ENCODE results near the gene PELI1. TPM values are rescaled to one million over a fixed set of nuclear protein-coding genes. Genes with fewer than 3 reads are reported as not detected.
"Not testable (repeated sequence)": the region's sequence is repeated elsewhere in the genome, so short reads cannot be mapped to it uniquely, and the experiment has no call there.

Gene PELI1
- total and polyA plus RNA-seq, 10 donors = 14.5 to 70.1 (median 55.7) TPM

DNA sequence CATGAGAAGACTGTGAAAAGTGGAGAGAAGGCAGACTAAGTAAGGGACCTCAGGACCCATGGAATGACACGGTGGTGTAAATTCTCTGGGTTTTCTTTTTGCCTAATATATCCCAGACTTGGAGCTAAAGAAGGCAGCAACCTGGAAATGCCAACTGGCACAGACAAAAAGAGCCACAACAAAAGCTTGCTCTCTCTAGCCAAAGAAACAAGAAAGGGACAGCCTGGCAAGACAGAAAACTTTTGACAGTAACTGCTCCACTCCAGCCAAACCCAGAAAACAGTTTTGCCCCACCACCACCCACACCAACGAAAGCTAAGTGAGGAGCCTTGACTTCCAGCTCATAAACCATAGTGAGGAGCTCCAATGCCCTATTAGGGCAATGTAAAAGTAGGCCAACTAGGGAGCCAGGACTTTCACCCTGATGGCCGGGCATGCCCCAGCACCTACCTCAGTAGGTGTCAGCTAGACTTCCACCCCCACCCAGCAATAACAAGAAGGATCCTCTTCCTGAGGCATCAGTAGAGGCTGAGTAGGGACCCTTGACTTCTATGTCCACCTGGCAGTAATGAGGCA is 35.5 kb downstream of the PELI1 start:
- WGBS, 5 donors = 85 to 94% (median 89%) methylated on average over 2 to 3 of the region's 3 CpGs
- intact Hi-C loops (cut with DNase I; ENCODE audit: low total_unique reads) = no loop called here
- peaks cover 0 to 46% (median 18%) of the 10 kb centered on the region in 6 donors for H3K36me3 ChIP-seq
- no peaks in the 10 kb centered on the region for H3K27me3 ChIP-seq (replicated peaks in 1 of 7)
- H3K27ac ChIP-seq = no peak overlapping the region
- no peaks in the 10 kb centered on the region for H3K9me3 ChIP-seq
- TF ChIP-seq POLR2AphosphoS5 (IDR thresholded peaks at IDR 0.05) (no peak), POLR2A (IDR thresholded peaks at IDR 0.05) (no peak)
- TF ChIP-seq, protein P1, sequence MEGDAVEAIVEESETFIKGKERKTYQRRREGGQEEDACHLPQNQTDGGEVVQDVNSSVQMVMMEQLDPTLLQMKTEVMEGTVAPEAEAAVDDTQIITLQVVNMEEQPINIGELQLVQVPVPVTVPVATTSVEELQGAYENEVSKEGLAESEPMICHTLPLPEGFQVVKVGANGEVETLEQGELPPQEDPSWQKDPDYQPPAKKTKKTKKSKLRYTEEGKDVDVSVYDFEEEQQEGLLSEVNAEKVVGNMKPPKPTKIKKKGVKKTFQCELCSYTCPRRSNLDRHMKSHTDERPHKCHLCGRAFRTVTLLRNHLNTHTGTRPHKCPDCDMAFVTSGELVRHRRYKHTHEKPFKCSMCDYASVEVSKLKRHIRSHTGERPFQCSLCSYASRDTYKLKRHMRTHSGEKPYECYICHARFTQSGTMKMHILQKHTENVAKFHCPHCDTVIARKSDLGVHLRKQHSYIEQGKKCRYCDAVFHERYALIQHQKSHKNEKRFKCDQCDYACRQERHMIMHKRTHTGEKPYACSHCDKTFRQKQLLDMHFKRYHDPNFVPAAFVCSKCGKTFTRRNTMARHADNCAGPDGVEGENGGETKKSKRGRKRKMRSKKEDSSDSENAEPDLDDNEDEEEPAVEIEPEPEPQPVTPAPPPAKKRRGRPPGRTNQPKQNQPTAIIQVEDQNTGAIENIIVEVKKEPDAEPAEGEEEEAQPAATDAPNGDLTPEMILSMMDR (IDR thresholded peaks at IDR 0.05 in 8 of 11, conservative IDR thresholded peaks at IDR 0.05 in 3 of 11) = no peak
- H3K4me3 ChIP-seq = no peak overlapping the region
- H3K4me1 ChIP-seq = peaks cover 2 to 52% (median 20%) of the 10 kb centered on the region in 6 donors
- no peak for DNase-seq

DNA sequence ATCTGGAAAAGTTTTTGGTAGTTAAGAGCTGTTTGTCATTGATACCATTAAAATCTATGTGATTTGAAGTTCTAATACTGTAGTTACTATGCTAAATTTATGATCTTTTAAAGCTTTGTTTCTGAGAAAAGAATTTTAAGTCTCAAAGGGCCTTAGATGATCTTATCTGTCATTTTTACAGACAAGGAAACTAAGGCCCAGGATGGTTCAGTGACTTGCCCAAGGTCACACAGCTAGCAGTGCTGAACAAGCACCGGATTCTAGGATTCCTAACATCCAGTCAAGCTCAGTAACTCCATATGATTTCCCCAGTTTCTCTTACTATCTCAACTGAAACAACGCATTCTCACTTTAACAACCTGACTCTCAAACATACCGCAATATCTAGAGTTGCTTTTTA is 37.7 kb downstream of the PELI1 start:
- Histone ChIP-seq H3K36me3 (peaks cover 0 to 62% (median 18%) of the 10 kb centered on the region in 6 donors), H3K4me1 (peaks cover 0 to 45% (median 13%) of the 10 kb centered on the region in 6 donors), H3K27ac (peak overlapping the region in 2 of 8 donors; percentile 5 to 17), H3K9me3 (no peaks in the 10 kb centered on the region), H3K4me3 (no peak overlapping the region), H3K27me3 (replicated peaks in 1 of 7) (no peaks in the 10 kb centered on the region)
- intact Hi-C loops (cut with DNase I; ENCODE audit: low total_unique reads) = no loop called here
- no peak for DNase-seq
- no peak for TF ChIP-seq POLR2AphosphoS5 (IDR thresholded peaks at IDR 0.05)
- TF ChIP-seq, protein P1 (IDR thresholded peaks at IDR 0.05 in 8 of 11, conservative IDR thresholded peaks at IDR 0.05 in 3 of 11) = no peak
- TF ChIP-seq POLR2A (IDR thresholded peaks at IDR 0.05) = no peak
- WGBS, 5 donors = 96 to 99% (median 98%) methylated on average over 3 of the region's 3 CpGs

DNA sequence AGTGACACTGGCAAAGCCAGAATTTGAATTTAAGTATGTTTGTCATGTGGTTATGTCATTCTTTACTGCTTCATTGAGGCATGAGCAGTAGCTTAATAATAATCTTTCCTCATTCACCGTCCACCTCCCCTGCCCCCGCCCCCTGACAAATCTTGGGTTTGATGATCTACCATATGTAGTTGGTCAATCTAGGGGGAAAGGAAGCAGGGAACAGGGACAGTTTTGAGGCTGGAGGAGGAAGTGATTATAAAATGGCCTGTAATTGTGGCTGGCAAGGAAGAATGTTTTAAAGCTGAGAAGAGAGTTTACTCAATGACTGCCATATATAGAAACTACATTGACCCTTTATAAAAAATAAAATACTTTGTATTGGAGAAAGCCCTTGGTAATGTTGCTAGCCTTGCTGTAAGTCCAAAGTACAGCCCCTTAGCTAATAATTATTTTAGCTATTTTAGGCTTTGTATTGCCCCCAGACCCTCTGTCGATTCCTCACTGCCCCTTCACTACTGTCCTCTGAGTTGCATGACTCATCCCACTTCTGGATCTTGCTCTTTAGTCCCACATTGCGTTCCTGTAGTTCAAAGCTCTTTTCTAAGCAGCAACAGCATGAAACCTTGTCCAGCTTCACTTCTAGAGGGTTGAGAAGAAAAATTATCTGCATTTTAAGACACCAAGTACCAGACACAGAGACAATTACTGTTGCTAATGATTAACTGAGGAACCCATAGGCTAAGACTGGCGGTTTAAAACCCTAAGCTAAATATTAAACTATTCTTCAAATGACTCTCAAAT is 38.4 kb downstream of the PELI1 start:
- Histone ChIP-seq H3K9me3 (no peaks in the 10 kb centered on the region), H3K27ac (peak overlapping the region in 3 of 8 donors; percentile 3 to 17 (median 5)), H3K36me3 (peaks cover 0 to 63% (median 19%) of the 10 kb centered on the region in 6 donors), H3K4me3 (no peak overlapping the region), H3K27me3 (replicated peaks in 1 of 7) (no peaks in the 10 kb centered on the region), H3K4me1 (peaks cover 0 to 45% (median 11%) of the 10 kb centered on the region in 6 donors)
- WGBS, 5 donors = 81 to 90% (median 84%) methylated on average over 5 of the region's 5 CpGs
- intact Hi-C loops (cut with DNase I; ENCODE audit: low total_unique reads) = no loop called here
- TF ChIP-seq POLR2AphosphoS5 (IDR thresholded peaks at IDR 0.05) (no peak), POLR2A (IDR thresholded peaks at IDR 0.05) (no peak)
- TF ChIP-seq, protein P1 (IDR thresholded peaks at IDR 0.05 in 8 of 11, conservative IDR thresholded peaks at IDR 0.05 in 3 of 11) = no peak
- DNase-seq = no peak

DNA sequence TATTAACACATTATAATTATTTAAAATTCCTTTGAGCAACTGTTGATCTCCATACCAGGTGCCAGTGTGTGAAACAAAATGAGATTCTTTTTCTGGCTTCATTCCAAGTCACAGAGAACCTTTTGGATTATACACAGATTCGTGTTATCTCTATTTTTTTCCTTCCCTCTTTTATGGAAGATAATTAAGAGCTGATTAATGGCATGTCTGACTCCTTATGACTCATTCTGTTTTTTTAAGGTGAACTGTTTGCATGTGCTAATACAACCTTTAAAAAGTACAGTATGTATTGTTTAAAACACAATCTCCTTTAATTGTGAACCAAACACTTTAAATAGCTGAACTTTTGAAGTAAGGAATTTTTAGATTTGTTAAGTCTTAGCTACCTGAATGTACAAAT is 39.3 kb downstream of the PELI1 start:
- H3K27ac ChIP-seq = peak overlapping the region in 3 of 8 donors; percentile 3 to 17 (median 5)
- intact Hi-C loops (cut with DNase I; ENCODE audit: low total_unique reads) = no loop called here
- WGBS, 5 donors = 41 to 60% (median 44%) methylated on average over 1 of the region's 1 CpG
- H3K4me1 ChIP-seq = peaks cover 0 to 42% (median 13%) of the 10 kb centered on the region in 6 donors
- H3K27me3 ChIP-seq (replicated peaks in 1 of 7) = no peaks in the 10 kb centered on the region
- H3K9me3 ChIP-seq = no peaks in the 10 kb centered on the region
- H3K4me3 ChIP-seq = no peak overlapping the region
- no peak for TF ChIP-seq POLR2A (IDR thresholded peaks at IDR 0.05)
- TF ChIP-seq POLR2AphosphoS5 (IDR thresholded peaks at IDR 0.05) = no peak
- TF ChIP-seq, protein P1 (IDR thresholded peaks at IDR 0.05 in 8 of 11, conservative IDR thresholded peaks at IDR 0.05 in 3 of 11) = no peak
- H3K36me3 ChIP-seq = peaks cover 0 to 73% (median 20%) of the 10 kb centered on the region in 6 donors
- DNase-seq = no peak

DNA sequence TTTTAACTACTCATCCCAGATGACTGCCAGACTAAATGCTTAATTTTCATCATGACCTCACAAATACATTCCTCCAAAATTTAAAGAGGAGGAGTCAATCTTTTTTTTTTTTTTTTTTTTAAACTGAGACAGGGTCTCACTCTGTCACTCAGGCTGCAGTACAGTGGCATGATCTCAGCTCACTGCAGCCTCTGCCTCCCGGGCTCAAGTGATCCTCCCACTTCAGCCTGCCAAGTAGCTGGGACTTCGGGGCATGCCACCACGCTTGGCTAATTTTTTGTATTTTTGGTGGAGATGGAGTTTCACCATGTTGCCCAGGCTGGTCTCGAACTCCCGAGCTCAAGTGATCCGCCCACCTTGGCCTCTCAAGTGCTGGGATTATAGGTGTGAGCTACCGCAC is 41.5 kb downstream of the PELI1 start:
- peaks cover 0 to 89% (median 22%) of the 10 kb centered on the region in 6 donors for H3K36me3 ChIP-seq
- H3K27me3 ChIP-seq (replicated peaks in 1 of 7); DNase-seq; intact Hi-C loops (cut with DNase I; ENCODE audit: low total_unique reads); H3K4me3 ChIP-seq; H3K9me3 ChIP-seq: not testable (repeated sequence)
- H3K27ac ChIP-seq = peak overlapping the region in 1 of 8 donors; percentile 22
- H3K4me1 ChIP-seq = peaks cover 0 to 38% (median 13%) of the 10 kb centered on the region in 6 donors
- 81 to 91% (median 87%) methylated on average over 7 of the region's 7 CpGs for WGBS, 5 donors

Data from spleen (tissue), 11 donors.